NCI-H2196 (cell line): ENCODE measurements around the gene SCN1A.
"Not testable (repeated sequence)": the region's sequence is repeated elsewhere in the genome, so short reads cannot be mapped to it uniquely, and the experiment has no call there.

ENCODE experiments used
- DNase-seq: peaks from one replicate; lab custom pipeline; 2025; ENCODE audit not compliant: unreplicated experiment; lab: John Stamatoyannopoulos, UW

SCN1A gene

GRCh38 chr2:165989851-165990250, 138.0 kb downstream of the SCN1A start:
- DNase-seq: no peak

DNA sequence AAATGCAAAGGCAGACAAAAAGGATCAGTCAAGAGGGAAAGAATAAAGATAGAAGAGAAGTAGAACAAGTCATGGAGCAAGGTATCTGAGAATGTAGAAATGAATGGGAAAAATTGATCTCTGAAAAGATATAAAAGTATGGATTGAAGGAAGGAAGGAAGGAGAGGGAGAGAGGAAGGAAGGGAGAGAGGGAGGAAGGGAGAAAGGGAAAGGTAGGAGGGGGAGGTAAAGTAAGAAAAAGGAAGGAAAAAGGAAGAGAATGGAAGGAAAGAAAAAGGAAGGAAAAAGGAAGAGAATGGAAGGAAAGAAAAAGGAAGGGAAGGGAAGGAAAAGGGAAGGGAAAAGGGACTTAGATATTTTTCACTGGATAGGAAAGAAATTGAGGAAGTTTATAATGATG, 142.7 kb downstream of the SCN1A start:
- DNase-seq: no peak

DNA sequence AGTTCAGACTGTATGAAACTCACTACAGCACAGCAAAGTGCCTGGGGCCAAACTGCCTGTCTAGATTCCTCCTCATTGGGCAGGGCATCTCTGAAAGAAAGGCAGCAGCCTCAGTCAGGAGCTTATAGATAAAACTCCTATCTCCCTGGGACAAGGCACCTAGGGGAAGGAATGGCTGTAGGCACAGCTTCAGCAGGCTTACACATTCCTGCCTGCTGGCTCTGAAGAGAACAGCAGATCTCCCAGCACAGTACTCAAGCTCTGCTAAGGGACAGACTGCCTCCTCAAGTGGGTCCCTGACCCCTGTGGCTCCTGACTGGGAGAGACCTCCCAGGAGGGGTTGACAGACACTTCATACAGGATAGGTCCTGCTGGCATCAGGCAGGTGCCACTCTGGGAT, 155.7 kb downstream of the SCN1A start:
- DNase-seq: not testable (repeated sequence)

- DNase-seq: no peak
Observed at GRCh38 chr2:165970663-165971062, 157.2 kb downstream of the SCN1A start.

DNA sequence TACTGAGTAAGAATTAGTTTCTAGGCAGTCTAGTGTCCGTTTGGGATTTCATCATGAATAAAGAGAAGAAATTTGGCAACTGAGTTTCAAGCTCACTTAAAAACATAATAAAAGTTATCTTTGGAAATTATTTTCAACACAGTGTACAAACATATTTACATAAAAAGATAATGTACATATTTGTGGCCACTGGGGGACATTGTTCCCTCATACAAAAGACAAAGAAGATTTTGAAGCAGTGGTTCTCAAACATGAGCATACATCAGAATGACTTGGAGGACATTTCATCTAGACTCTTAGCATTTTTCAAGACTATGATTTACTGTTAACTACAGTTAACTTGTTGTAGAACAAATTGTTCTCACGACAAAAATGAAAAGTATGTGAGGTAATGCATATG, 158.6 kb downstream of the SCN1A start:
- DNase-seq: no peak

DNA sequence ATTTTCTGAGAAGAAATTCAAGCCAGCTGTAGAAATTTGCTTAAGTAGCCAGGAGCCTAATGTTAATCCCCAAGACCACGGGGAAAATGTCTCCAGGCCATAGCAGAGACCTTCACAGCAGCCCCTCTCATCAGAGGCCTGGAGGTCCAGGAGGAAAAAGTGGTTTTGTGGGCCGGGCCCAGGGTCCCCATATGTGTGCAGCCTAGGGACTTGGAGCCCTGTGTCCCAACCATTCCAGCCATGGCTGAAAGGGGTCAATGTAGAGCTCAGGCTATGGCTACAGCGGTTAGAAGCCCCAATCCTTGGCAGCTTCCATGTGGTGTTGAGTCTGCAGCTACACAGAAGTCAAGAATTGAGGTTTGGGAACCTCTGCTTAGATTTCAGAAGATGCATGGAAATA, 160.1 kb downstream of the SCN1A start:
- no peak for DNase-seq

- DNase-seq: no peak
Observed at GRCh38 chr2:165961818-165962217, 166.0 kb downstream of the SCN1A start.

DNA sequence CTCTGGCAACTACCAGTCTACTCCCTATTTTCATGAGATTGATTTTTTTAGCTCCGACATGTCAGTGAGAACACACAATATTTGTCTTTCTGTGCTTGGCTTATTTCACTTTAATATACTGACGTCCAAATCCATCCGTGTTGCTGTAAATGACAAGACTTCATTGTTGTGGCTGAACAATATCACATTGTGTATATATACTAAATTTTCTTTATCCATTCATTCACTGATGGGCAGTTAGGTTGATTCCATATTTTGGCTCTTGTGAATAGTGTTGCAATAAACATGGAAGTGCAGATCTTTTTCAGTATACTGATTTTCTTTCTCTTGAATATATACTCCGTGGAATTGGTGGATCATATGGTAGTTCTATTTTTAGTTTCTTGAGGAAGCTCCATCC, 168.4 kb downstream of the SCN1A start:
- DNase-seq: no peak

- DNase-seq: no peak
Observed at GRCh38 chr2:165958313-165958960, 169.4 kb downstream of the SCN1A start.

GRCh38 chr2:165957030-165957675, 170.7 kb downstream of the SCN1A start:
- DNase-seq: no peak

DNA sequence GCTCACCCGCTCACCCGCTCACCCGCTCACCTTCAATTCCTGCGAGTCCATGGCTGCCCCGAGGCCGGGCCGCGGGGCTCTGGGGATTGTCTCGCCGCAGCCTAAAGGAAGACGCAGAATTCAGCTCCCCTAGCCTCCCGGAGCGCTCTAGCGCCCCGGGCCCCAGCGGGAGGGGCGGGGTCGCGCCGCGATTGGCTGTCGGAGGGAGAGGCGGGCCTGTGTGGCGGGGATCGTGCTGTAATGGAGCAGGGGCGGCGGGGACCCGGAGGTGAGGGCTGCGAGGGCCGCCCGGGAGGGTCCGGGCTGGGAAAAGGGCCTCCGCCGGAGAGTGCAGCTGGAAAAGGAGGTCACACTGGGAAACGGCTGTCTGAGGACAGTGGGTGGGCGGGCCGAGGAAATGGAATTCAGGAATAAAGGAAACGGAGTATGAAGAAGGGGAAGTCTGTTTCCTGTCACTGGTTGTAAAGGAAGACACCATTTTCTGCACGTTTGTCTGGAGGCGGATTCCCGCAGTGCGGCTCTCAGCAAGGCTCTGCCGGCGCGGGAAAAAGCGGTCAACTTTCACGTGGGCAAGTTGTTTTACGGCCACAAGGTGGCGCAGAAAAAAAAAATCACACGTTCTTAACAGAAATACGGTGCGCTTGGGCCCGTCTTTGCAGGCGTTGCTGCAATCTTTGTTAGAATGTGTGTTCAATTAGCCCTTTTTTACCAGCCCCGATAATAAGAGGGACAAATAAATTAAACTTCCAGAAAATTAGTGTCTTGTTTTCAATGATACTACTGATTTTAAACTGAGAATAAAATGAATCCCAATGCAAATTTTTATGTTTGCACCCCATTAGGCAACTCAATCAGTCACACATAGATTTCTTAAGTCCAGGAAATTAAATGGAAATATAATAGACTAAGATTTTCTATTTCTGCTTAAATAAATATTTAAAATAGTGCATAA, 173.9 kb downstream of the SCN1A start, which contains the start of gene TTC21B:
Gene TTC21B, minus strand, starts transcription at position 122 of the 952 bp plus-strand sequence. Its CDS starts 71 bp downstream, at position 51.
- peak; percentile 93 for DNase-seq

GRCh38 chr2:165953306-165953654, 174.5 kb downstream of the SCN1A start:
- DNase-seq: peak; percentile 66

- DNase-seq: peak; percentile 36
Observed at GRCh38 chr2:165952741-165953211, 175.0 kb downstream of the SCN1A start.

DNA sequence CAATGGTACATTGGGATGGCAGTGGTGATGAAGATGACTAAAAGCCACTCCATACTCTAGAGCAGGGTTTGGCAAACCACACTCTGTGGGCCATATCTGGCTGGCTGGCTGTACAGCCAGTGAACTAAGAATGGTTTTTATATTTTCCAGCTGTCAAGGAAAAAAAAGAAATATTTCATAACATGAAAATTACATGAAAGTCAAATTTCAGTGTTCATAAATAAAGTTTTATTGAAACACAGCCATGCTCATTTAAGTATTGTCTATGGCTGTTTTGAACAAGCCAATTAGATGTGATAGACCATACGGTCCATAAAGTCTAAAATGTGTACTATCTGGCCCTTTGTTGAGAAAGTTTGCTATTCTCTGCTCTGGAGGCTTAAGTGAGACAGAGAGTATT, 175.7 kb downstream of the SCN1A start:
- DNase-seq: no peak

DNA sequence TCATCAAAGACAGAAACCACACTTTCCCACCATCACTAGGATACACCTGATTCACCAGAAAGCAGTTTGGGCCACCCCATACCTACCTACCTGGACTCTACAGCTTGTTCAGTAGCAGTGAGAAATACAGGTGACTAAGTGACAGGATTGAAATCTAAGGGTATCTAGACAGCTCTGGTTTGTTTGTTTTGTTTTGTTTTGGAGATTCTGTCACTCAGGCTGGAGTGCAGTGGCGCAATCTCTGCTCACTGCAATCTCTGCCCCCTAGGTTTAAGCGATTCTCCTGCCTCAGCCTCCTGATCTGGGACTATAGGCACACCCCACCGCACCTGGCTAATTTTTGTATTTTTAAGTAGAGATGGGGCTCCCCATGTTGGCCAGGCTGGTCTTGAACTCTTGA, 177.4 kb downstream of the SCN1A start:
- no peak for DNase-seq

DNA sequence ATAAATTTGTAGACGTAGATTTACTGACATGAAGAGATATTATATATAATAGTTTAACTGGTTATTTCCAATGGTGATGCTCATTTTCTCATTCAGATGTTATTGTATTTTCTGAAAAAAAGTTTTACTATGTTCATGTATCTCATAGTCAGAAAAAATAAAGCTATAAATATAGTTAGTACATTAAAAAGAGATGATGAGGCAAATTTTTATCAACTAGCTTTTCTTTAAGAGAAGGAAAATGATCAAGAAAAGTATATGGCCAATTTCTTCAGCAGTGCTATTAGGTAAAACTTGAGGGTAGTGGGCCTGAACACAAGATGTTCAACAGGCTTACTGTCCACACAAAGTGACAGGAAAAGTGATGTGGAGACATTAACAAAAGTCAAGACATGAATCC, 186.0 kb downstream of the SCN1A start:
- DNase-seq: no peak

- no peak for DNase-seq
Observed at GRCh38 chr2:165938237-165938636, 189.6 kb downstream of the SCN1A start.
